HG02571 (cell line): ENCODE data around the gene PTCH2.
"Not testable (repeated sequence)": the region's sequence is repeated elsewhere in the genome, so short reads cannot be mapped to it uniquely, and the experiment has no call there.

Experiments
- ATAC-seq: cut with Tn5 transposase; IDR thresholded peaks from one replicate; pipeline ENCODE4 v1.9.1; 2021; ENCODE audit warnings: mild to moderate bottlenecking, moderate library complexity; ENCODE audit not compliant: unreplicated experiment

Gene PTCH2

DNA sequence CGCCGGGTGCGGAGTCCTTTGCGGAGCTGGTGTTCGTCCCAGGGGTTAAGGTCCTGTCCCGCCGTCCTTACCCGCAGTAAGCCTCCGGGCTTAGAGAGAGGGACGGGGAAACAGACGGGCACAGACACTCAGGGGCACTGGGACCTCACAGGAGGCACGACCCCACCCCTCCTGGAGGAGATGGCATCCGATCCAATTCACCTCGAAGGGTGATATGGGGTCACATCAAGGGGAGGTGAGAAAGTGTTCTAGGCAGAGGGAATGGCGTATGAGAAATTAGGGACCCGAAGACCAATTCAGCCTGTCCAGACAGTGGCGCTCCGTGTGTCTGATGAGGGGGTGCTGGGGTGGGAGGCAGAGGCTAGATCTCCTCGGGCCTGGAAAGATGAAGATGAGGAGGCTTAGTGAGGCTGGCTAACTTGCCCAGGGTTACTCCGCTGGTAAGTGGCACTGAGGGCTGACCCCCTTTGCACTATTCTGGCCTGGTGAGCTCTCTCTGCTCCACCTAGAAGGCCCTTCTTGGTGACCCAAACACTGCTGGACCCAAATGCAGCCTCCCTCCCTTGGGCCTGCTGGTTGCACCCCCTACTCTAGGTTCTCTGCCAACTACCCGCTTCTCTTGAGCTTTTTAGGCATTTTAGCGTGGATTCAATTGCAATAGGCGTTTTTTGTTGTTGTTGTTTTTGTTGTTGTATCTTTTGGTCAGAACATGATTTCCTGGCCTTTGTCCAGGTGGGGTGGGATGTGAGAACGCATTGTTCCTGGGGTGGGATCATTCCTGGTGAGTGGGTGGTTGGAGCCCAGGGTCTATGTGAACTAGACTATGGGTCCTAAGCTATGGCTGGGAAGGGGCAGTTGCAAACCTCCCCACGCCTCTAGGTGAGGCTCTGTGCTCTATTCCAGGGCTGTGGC, 22.5 kb downstream of the PTCH2 start:
- no peak for ATAC-seq

DNA sequence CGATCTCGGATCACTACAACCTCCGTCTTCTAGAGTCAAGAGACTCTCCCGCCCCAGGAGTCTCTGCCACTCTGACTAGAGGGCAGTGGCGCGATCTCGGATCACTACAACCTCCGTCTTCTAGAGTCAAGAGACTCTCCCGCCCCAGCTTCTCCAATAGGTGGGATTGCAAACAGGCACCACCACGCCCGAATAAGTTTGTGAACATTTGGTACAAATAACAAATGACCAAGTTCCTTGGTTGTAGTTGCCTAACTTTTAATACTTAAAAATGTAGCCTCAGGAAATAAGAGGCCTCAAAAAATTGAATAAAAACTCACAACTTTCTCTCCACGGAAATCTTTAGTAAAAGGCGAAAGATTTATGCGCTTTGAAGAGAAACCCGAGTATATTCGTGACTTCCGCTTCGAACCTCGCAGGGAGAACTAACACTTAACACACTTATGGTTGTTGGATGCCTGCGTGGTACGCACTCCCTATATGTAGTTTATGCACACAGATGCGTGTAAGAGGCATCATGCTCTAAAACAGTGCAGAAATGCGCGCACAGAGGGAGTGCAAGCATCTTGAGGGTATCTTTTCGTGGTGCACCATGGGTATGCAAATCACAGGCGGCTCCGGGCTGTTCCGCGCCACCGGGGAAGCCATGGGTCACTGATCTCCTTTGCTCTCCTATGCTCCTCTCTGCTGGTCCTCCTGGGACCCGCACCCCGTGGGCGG, 23.3 kb downstream of the PTCH2 start:
- ATAC-seq, result peak; percentile 76

DNA sequence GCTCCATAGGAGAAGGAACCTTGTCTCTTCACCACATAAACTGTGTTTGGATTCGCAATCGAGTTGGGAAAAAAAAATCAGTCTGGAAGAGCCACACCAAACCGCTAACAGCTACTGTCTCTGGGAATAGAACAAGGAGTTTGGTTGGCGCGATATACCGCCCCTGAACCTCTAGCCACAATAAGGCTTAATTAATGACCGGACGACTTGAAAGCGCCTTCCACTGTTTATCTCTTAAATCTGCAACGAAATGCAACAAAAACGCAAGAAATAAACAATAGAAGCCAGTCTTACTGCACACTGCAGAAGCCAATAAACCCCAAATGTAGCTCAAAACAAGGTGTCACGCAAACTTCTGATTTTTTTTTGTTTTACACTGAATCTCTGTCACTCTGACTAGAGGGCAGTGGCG, 23.9 kb downstream of the PTCH2 start:
- ATAC-seq, result peak; percentile 3

DNA sequence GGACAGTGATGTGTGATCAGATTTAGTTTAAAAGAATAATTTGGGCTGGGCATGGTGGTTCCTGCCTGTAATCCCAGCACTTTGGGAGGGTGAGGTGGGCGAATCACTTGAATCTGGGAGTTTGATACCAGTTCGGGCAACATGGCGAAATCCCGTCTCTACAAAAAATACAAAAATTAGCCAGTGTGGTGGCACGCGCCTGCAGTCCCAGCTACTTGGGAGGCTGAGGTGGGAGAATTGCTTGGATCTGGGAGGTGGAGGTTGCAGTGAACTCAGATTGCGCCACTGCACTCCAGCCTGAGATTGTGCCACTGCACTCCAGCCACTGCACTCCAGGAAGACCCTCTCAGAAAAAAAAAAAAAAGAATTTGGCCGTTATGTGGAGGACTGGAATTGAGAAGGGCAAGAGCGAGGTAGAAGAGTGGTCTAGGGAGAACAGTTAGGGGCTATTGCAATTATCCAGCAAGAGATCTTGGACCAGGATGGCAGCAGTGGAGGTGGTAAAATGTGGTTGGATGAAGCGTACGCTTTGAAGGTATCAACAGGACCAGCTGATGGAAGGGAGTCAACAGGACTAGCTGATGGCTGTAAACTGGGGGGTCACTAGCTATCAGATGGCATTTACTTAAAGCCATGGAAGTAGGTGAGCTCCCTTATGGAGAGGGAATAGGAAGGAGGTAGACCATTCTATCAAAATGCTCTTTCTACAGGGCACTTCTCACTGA, 25.1 kb downstream of the PTCH2 start:
- ATAC-seq, result no peak

DNA sequence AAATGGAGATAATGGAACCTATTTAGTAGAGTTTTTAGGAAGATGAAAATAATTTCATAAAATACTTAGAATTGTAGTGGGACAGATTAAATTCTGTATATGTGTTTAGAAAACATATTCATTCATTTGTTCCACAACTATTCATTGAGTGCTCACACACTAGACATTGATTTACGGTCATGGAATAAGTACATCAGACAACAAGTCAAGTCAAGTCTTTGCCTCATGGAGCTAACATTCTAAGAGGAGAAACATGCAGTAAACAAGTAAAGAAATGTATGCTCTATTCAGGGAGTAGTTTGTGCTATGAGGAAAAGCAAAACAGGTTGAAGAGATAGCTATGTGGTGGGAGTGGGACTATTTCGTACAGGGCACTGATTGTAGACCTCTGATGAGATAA, 25.7 kb downstream of the PTCH2 start:
- no peak for ATAC-seq

DNA sequence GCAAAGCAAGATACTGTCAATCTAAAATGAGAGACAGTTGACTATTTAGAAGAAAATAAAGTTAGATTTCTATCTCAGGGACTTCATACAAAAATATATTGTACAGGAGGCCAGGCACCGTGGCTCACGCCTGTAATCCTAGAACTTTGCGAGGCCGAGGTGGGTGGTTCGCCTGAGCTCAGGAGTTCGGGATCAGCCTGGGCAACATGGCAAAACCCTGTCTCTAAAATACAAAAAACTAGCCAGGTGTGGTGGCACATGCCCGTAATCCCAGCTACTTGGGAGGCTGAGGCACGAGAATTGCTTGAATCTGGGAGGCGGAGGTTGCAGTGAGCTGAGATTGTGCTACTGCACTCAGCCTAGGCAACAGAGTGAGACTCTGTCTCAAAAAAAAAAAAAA, 27.1 kb downstream of the PTCH2 start:
- ATAC-seq, result not testable (repeated sequence)

DNA sequence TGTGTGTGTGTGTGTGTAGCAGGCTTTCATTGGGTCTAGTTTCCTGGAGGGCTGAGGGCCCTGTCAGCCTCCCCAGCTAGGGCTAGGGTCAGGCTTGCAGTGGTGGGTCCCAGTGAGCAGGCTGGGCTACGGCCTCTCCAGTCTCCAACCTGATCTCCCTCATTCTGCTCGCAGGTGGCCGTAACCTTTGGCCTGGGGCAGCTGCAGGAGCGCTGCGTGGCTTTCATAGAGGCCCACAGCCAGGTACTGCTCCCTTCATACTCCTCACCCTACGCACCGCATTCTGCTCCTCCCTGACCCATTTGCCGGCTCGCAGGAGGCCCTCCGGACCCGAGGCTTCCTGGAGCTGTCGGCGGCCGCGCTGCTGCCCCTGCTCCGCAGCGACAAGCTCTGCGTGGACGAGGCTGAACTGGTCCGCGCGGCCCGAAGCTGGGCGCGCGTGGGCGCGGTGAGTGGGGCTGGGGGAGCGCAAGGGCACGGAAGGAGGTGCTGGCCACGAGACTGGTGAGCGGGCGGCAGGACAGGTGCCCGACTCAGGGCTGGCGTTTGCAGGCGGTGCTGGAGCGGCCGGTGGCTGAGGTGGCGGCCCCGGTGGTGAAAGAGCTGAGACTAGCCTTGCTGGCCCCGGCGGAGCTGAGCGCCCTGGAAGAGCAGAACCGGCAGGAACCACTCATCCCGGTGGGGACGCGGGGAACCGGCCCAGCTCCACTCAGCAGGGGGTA, 30.1 kb downstream of the PTCH2 start:
- no peak for ATAC-seq

DNA sequence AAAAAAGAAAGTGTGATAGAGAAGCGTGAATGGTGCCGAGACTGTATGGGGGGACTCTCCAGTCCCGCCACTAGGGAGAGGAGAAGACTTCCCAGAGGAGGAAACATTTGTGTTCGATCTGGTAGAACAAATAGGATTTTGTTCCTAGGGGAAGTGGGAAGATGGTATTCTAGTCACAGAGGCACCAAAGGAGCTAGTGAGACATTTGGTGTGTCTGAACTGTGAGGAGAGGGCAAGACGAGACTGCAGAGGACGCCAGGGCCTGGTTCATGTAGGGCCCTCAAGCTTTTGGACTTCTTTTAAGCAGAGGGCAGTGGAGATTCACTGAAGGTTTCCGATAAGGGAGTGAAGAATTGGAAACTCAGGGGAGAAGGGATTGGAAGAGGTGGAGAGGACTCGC, 31.8 kb downstream of the PTCH2 start:
- no peak for ATAC-seq

DNA sequence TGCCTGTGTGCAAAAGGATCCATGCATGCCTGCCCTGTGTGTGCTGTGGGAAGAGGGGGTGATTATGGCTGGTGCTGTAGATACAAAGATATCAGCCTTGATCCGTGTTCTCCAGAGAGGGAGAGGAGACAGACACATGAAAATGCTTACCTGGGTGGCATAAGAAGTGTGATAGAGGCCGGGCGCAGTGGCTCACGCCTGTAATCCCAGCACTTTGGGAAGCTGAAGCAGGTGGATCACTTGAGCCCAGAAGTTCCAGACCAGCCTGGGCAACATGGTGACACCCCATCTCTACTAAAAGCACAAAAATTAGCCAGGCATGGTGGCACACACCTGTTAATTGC, 32.3 kb downstream of the PTCH2 start:
- ATAC-seq, result not testable (repeated sequence)

DNA sequence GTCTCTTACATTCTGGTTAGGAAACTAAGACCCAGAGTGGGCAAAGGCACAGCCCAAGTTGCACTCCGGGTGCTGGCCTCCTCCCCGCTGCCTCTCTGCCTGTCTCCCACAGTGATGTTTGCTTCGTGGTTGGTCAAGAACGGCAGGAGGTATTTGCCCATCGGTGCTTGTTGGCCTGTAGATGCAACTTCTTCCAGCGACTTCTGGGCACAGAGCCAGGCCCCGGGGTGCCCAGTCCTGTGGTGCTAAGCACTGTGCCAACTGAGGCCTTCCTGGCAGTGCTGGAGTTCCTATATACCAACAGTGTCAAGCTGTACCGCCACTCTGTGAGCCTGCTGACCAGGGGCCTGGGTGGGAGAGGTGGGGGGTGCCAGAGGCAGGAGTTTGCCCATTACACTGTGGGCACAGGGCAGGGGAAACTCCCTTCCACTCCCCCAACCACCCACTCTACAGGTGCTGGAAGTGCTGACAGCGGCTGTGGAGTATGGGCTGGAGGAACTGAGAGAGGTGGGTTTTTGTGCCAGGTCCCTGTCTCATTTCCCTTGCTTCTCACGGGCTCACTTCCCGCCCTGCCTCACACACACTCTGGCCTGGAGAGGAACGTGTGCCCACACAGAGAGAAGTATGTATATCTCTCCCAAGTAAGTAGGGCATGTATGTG, 32.8 kb downstream of the PTCH2 start:
- no peak for ATAC-seq

DNA sequence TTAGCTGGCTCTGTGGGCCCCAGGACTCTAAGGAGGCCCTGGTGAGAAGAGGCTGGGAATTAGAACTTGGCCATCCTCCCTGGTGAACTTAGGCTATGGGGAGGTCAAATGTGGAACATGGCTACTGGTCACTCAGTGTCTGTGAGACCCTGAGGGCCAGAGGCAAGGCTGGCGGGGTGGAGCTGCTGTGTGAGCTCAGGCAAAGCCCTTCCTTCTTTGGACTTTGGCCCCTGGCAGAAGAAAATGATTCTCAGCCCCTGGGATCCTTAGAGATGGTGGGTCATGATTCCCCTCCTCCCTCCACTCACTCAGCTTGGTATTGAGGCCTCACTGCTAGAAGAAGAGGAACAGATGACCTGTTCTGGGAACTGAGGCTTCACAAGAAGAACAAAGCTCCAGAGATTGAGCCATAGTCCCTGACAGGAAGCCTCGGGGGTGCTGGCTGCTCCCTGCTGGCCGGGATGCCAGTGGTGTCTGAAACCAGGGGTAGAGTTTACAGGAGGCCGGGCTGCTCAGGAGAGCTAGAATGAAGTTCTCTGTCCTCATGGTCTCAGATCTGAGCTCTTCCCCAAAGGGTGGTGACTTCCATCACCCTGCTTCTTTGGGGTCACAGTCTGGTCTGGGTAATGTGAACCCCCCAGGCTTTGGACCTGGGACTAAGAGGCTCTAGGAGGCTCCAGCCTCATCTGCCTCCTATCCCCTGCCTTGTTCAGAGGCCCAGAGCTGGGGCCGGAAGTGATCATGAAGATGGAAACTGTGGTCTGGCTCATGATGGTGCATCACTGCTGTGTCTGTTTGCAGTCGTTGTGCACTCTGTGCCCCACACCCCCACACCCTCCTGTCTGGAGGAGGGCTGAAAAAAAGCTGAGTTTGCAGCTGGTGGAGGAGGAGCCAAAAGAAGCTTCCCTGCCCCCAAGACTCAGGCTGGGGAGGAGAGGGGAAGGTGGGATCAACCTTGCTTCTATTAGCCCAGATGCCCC, 33.8 kb downstream of the PTCH2 start:
- peak; percentile 39 for ATAC-seq

DNA sequence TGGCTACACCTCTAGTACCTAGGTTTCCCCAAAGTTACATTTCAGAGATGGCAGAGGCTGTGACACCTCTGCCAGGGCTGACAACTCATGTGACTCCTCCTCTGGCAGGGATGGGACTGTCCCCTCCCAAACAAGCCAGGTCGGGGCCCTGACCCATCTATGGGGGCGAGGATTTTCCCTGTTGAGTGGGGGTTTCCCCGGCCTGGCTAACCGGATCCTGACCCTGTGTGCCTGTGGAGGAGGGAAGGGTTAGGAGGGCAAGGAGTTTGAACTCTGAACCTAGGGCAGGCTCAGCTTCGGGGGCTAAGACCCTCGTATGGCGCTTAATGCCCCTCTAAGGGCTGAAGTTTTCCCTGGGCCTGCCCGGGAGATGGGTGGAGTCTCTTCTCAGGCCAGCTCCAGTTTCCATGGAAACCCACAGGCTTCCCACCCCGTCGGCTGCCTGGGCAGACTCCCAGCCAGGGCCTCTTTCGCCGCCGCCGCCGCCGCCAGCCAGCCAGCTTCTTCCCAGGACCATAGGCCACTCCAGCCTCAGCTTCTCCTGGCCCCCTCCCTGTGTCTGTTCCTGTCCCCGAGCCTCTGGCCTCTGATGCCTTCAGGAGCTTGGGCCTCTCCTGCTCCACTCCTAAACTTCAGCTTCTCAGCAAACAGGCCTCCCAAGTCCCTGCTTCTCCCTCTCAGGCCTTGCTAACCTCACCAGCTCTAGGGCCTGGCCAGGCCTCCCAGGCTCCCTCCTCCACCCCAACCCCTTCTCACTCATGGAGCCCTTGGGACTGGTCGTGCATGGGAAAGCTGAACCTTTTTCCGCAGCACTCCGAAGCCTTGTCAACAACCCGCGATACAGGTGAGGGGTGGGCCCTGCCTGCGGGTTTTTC, 34.8 kb downstream of the PTCH2 start, which contains the start of gene BTBD19:
Gene BTBD19, plus strand, starts transcription at position 461 of the 875 bp plus-strand sequence. Its CDS starts 298 bp downstream, at position 759.
- ATAC-seq, result peak; percentile 33

DNA sequence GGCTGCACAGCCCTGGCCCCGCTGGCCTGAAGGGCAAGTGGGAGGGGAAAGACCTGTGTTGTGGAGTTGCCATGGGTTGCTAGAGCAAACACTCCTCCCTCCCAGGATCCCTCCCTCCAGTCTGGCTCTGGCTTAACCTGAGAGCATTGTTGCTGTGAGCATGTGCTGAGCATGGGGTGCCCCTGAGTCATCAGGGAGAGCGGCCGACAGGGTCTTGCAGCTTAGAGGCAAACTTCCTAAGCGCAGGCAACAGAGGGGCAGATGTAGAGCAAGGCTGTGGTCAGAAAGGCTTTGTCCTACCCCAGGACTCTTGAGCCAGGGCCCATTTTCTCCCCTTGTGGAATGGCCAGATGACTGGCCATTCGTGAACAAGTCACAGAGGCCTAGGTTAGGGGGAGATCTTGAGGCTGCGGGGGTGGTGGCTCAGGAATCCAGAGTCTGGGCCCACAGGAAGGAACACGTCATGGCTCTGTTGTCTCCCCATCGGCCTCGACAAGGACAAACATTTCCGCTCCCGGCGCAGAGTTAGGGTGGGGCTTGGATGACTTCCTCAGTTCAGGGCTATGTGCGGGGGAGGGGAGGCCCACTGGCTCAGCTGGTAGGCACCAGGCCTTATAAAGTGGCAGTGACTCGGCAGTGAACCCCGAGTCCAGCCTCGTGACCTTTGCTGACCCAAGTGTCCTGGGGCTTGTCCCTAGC, 35.5 kb downstream of the PTCH2 start:
- ATAC-seq, result peak; percentile 24

DNA sequence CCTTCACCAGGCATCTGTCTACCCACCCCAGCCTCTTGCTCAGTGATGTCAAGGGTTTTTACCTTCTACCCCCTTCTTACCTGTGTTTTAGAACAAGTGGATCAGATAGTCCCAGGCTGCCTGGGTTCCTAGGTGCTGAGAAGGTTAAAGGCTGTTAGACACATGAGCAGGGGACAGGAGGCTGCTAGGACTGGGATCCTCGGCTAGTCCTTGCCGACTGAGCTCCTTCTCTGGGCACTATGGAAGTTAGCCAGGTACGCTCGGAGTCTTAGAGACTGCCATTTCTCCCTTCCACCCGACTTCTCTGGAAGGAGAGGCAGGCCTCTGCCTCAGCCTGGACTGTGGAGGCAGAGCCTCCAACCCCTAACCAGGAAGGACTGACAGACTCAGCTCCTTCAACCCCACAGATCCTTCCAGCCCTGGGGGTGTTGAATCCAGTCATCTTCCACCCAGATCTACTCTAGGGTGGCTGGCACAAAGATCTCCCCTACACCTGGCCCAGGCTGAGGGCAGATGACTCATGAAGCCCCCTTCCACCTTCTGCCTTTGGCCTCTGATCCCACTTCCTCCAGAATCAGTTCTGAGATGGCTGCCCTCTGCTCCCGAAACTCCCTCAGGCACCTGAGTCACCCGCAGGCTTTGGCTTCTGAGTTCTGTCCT, 36.2 kb downstream of the PTCH2 start, which contains the start of gene DYNLT4:
Gene DYNLT4, minus strand, starts transcription at position 648 of the 660 bp plus-strand sequence. CDS start 683 bp downstream, outside the sequence.
- no peak for ATAC-seq

DNA sequence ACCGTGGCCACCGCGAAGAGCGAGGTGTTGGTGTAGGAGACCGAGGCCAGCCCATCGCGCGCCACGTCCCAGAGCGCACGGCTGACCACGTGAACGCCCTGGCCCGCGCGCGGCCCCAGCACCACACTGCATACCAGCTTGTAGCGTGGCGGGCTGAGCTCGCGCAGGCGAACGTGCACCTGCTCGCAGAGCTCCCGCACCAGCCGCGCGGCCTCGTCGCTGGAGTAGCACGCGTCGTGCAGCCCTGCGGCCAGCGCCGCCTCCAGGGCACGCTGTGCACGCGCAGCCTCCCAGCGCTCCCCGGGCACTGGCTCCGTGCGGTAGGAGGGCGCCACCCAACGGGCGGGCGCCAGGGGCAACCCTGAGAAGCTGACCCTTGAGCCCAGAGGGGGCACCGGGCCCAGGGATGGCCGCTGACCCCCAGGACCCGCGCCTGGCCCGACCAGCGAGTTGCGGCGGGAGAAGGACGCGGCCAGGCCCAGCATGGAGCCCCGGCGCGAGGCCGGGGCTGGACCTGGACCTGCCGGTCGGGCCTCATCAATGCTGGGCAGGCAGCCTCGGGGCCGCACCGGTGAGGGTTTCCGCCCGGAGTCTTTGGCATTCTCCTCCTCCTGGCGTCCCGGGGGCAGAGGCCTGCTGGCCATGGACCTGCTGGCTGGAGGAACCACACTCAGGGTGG, 36.9 kb downstream of the PTCH2 start:
- ATAC-seq, result no peak

DNA sequence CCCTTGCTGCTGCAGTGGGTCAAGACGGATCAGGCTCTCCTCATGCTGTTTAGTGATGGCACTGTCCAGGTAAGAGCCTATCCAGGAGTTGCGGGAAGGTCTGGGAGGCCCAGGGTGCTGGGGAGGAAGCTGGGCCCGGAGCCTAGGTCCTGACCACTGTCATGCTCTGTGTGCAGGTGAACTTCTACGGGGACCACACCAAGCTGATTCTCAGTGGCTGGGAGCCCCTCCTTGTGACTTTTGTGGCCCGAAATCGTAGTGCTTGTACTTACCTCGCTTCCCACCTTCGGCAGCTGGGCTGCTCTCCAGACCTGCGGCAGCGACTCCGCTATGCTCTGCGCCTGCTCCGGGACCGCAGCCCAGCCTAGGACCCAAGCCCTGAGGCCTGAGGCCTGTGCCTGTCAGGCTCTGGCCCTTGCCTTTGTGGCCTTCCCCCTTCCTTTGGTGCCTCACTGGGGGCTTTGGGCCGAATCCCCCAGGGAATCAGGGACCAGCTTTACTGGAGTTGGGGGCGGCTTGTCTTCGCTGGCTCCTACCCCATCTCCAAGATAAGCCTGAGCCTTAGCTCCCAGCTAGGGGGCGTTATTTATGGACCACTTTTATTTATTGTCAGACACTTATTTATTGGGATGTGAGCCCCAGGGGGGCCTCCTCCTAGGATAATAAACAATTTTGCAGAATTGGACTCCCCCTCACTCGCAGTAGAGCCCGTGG, 37.6 kb downstream of the PTCH2 start:
- ATAC-seq, result no peak
